ENCODE results near the gene DOLPP1.
A peak's percentile ranks its signal among the peaks of the same experiment; 100 is the strongest.

Gene DOLPP1

GRCh38 chr9:129094387-129095169 lies 13.7 kb downstream of the DOLPP1 start:
- DNase-seq (ENCODE audit: low read depth in 2 of 2), result no peak

DNA sequence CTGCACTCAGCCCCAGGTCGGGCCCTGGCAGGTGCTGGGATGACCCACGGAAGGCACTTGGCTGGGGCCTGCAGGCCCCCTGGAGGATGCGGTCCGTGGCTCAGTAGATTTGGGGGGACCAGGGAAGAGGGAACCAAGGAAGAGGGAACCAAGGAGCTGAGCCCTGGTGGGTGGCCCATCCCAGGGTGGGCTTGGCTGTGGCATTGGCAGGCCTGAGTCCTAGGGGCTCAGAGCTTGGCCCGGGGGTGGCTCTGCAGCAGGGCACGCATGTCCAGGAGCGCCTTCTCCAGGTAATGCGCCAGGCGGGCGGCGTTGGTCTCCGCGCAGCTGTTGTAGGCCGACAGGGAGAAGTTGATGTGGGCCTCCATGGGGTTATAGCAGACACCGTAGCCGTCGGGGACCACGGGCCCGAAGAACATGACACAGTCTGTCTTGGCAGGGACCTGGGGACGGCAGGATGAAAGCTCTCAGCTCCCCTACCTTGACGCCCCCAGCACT lies 14.3 kb downstream of the DOLPP1 start:
- DNase-seq (ENCODE audit: low read depth in 2 of 2), result no peak

GRCh38 chr9:129095908-129096307 lies 15.0 kb downstream of the DOLPP1 start:
- no peak for DNase-seq (ENCODE audit: low read depth in 2 of 2)

- no peak for DNase-seq (ENCODE audit: low read depth in 2 of 2)
Measured at GRCh38 chr9:129097671-129098306, 16.9 kb downstream of the DOLPP1 start.

- DNase-seq (ENCODE audit: low read depth in 2 of 2), result no peak
Measured at GRCh38 chr9:129098328-129098727, 17.4 kb downstream of the DOLPP1 start.

- DNase-seq (ENCODE audit: low read depth in 2 of 2), result no peak
Measured at GRCh38 chr9:129100383-129101169, 19.7 kb downstream of the DOLPP1 start.

DNA sequence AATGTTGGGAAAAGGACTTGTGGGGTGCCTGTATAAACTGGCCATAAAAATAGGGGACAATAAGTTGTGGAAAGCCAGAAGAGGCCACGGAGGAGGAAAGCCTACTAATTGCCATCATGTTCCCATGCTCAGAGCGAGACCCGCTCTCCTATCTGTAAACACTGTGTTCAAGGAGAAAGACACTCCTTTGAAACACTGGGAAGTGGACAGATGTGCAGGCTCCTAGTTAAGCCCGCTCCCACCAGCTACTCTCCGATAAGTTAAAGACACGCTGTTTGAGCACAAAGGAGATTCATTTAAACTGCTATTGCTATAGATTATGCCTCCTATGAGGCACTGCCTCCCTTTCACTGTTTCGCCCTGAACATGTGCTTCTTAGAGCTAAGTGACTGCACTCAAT lies 20.4 kb downstream of the DOLPP1 start:
- DNase-seq (ENCODE audit: low read depth in 2 of 2), result no peak

- DNase-seq (ENCODE audit: low read depth in 2 of 2), result no peak
Measured at GRCh38 chr9:129102095-129102525, 21.2 kb downstream of the DOLPP1 start.

DNA sequence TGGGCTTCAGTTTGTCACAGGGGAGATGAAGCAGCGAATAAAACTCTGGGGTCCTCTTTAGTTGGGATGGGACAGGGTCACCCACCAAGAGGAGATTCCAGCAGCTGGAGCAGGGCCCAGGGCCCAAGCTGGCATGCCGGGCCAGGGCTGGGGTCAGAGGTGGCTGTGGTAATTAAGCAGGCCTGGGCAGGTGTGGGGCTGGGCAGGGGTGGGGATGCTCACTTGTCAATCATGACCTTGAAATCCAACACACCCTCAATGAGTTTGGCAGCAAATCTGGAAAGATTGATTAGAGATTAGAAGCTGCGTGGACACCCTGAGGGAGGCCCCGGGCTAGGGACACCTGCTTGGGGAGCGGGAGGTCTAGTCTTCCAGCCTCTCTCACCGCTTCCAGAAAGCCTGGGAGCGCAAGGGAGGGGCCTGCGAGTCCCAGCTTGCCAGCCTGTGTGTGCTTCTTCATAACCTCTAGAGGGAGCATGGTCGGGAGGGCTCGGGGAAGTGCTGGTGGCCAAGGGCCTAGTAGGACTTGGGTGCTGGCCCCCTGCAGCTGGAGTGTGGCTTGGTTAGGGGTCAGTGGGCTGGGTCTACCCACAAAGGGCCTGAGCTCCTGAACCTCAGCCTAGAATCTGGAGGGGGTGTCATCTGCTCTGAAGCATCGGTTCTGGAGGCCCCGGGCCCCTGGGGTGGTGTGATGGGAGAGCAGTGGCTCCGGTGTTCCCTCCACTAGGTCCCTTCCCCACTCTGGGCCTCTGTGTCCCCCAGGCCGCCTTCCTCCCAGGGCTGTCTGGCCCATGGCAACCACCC lies 22.1 kb downstream of the DOLPP1 start:
- no peak for DNase-seq (ENCODE audit: low read depth in 2 of 2)

GRCh38 chr9:129103595-129103965 lies 22.7 kb downstream of the DOLPP1 start:
- no peak for DNase-seq (ENCODE audit: low read depth in 2 of 2)

DNA sequence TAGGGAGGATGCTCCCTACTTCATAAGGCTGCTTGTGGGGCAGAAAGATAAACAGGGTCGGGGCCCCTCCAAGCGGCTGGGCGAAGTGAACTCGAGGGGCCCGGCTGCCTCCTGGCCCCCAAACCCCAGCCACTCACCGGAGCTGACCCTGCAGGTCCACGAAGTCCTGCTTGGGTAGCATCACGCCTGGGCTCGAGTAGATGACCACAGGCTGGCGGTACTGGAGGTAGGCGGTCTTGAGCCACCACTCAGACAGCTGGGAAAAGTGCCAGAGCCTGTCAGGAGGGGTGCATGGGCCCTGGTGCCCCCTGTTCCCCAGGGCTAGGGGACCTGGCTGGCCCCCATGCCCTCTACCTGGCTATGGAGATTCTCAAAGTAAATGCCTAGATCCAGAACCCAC lies 23.1 kb downstream of the DOLPP1 start:
- no peak for DNase-seq (ENCODE audit: low read depth in 2 of 2)

DNA sequence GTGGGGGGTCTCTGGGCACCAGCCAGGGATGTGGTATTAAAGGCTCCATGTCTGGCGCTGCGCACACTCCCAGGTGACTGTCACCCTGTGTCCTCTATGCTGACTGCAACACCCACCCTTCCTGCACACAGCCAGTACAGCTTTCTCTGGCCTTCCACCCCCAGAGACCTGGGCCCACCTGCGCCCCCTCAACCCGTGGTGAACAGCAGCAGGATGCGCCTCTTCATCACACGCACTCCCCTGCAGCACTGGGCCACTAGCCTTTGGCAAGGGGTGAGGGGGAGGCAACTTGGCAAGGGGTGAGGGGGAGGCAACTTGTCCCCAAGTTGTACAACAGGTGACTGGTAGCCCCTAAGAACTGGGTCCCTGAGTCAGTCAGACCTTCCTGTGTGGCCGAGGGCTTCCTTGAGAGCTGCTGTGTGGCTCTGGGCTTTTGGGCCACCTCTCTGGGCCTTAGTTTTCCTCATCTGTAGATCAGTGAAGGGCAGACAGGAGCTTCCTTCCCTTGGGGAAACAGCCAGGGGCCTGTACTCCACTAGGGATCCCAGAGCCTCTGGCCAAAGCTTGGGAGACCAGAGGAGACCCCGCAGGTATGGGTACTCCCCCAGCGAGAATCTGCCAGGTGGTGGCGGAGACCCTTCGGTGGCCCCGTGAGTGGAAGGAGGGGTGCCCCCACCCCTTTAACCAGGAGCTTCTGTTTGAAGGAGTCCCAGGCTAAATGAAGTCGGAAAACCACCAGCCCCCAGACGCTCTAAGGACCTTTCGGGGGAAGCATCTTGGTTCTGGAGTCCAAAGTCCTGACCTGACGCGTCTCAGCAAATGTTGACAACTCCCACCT lies 25.2 kb downstream of the DOLPP1 start:
- DNase-seq (ENCODE audit: low read depth in 2 of 2), result no peak

GRCh38 chr9:129107651-129108050 lies 26.7 kb downstream of the DOLPP1 start:
- DNase-seq (ENCODE audit: low read depth in 2 of 2), result no peak

DNA sequence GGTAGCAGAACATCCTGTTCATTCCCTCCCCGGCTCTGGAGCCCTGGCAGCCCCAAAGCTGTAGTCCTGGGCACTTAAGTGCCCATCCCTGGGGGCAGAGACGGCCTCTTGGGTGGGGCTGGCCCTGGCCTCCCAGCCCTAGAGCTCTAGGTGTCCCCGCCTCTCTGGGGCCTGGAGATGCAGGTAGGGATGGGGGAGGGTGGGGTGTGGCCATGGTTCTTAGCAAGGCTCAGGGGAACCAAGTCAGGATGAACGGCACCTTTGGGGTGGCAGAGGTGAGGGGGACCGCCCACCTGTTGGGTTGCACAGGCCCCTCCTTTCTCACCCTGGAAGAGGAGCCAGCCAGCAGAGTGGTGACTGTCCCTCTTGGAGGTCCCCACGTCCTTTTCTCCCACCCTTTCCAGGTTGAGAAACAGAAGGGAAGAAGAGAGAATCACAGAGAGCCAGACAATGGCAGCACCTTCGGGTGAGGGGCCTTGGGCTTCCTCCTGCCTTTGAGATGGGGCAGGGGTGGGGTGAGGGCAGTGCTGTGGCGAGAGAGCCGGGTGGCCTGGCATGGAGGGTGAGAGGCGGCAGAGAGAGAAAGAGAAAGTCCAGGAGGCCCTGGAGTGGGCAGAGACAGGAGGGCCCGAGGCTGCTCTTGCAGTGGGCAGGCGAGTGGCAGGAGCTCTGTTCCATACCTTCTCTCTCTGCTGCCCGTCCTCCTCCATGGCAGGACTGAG lies 27.3 kb downstream of the DOLPP1 start:
- DNase-seq (ENCODE audit: low read depth in 2 of 2), result no peak

DNA sequence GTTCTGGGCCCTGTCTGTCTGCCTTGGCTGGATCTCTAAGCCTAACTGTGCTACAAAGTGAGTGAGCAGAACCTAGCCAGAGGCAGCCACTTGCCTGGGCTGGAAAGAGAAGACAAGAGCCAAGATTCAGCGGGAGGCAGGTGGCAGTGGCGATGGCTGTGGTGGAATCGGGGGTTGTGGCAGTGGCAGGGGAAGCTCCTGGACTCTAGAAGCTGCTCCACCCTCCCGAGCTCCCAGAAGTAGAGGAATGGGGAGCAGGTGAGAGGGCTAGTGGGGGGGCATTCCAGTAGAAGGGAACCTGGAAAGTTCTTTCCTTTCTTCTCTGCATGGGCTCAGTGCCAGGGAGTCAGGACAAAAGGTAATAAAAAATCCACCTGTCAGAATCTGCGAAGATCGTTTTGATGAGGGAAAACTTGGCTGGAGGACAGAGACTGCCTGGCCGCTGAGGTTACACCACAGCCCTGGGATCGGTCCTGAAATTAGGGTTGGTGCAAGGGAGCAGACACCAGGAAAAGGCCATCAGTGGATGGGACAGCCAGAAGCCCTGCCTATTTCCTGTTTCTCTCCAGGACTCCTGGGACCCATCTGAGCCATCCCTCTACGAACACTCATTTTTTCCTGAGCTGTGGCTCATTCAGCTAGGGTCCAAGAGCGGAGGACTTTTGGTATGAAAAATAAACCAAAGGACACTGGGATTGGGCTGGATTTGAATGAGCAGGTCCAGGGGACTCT lies 28.1 kb downstream of the DOLPP1 start:
- DNase-seq (ENCODE audit: low read depth in 2 of 2), result no peak

DNA sequence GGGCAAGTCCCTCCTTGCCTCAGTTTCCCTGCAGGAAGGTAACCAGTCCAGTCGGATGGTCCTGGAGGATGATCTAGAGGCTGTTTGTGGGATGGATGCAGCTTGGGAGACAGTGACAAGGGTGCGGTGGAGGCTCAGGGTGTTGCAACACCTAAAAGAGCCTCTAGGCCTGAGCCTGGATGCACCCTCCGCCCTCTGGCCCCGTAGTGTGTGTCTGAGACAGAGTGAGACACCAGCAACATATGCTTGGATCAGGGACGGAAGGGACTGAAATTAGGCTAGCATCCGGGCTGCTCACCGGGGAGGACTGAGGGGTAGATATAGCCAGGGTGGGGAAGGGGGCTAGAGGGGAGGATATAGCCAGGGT lies 28.6 kb downstream of the DOLPP1 start:
- peak in 1 of 2 experiments; percentile 12 for DNase-seq (ENCODE audit: low read depth in 2 of 2)

GRCh38 chr9:129109952-129110739 lies 29.2 kb downstream of the DOLPP1 start:
- DNase-seq (ENCODE audit: low read depth in 2 of 2), result no peak

GRCh38 chr9:129110740-129111527 lies 30.0 kb downstream of the DOLPP1 start, which contains the start of the genes CRAT and PTPA:
TSS of gene CRAT (minus strand) at chr9:129110793. CDS start at chr9:129110509, 284 bp downstream.
TSS of gene PTPA (plus strand) at chr9:129111415. CDS start at chr9:129111601, 186 bp downstream.
- peak; percentile 88 to 98 for DNase-seq (ENCODE audit: low read depth in 2 of 2)
